ENCODE measurements around the gene KIAA1217.
"Not testable (repeated sequence)": the region's sequence is repeated elsewhere in the genome, so short reads cannot be mapped to it uniquely, and the experiment has no call there.

KIAA1217 gene

GRCh38 chr10:24292304-24293293 is 83.7 kb downstream of the KIAA1217 start:
- no peak for DNase-seq

DNA sequence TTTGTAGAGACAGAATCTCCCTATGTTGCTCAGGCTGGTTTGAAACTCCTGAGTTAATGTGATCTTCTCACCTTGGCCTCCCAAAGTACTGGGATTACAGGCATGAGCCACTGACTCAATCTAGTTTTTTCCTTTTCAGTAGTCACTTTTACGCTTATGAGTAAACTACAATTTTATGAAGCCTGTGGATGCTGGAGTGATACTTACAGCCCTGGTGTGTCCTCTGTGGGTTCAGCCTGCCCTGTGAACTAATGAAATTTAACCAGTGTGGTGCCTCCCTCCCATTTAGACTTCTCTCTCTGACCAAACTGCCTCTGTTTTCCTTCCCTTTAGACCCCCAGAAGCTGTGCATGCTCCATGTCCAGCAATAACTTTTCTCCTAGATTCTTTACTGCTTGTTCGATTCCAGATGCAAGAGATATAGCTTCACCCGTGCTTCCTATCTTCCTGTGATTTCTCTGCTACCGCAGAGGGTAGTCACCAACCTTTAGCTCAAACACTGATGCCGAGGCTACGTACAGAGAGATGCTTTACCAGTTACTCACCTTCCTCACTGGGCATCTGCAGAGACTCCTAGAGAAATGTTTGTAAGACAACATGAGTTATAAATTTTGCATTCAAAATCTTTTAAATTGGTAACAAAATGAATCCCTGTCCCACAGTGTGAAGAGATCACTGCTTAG is 90.8 kb downstream of the KIAA1217 start:
- peak; percentile 61 for DNase-seq

DNA sequence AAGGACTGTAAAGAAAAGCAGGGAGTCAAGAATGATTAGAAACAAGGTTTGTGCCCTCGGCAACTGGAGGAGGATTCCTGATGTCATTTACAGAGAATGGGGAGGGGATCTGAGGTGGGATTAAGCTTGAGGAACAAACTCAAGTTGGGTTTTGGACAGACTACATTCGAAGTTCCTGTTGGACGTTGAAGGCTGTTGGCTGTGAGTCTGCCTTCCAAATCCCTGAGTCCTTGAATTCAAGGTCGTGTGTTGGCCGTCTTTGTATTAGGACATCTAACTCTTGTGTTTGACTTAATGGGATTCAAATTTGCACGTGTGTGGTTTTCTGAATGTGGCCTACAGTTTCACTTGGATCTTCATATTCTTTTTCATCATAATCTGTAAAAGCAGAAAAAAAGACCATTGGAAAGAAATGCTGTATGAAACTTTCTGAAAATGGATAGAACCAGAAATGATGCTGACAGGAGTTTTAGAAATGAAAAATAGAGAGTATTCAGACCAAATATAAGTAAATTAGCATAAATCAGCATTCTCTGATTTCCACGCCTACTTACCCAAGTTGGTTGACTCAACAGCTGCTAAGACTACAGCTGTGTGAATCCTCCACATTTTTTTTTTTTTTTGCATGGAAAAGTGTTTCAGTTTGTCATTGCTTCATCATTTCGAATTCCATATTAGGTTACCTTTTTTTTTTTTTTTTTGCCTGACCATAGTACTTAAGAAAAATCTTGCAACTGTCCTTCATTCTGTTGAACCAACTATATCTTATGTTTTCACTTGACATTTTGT is 94.8 kb downstream of the KIAA1217 start:
- no peak for DNase-seq

GRCh38 chr10:24305551-24306506 is 96.9 kb downstream of the KIAA1217 start:
- no peak for DNase-seq

DNA sequence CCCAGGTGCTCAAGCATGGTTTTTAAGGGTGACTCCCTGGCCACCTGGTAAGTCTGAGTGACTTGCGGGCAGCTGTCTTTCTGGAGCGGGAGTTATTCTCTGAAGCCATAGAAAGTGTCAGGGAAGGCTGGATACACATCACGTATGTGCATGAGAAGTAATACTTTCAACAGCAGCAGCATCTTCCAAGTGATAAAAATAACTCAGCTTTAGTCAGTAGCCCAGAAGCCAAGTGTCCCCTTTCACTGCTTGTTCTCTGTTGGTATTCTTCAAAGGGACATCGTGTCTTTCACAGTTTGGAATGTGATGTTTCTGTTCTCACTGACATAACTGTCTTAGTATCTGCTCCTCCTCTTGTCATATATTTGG is 97.6 kb downstream of the KIAA1217 start:
- DNase-seq, result no peak

GRCh38 chr10:24307116-24307515 is 98.2 kb downstream of the KIAA1217 start:
- DNase-seq, result no peak

DNA sequence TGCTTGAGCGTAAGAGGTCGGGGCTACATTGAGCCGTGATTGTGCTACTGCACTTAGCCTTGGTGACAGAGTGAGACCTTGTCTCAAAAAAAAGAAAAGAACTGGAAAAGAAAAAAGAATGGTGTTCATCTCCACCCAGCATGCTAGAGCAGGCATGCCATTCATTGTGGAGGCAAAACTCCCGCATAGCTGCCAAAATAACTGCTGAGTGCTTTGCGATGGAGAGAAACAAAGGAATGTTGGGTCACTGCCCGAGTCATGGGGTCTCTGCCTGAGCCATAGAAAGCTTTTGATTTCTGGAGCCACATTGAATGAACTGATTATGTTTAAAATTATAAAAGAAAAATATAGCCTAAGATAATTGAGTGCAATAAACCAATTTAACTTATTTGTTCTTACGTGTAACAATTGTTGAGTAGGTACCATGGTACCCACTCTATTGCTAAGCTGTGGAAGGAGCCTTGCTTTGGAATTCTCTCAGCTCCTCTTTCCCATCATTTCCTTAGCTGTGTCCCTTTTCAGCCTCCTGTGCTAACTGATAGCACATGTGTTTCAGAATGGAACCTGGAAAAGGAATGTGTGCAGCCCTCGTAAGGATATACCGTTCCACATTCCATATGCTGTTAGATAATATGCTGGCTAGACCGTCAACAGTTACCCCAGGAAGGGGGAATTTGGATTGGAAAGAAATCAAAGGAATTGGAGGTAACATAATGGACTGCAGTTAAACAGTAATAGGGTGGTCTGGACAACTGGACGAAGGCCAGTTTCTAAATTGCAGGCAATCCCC is 99.0 kb downstream of the KIAA1217 start:
- DNase-seq, result no peak

DNA sequence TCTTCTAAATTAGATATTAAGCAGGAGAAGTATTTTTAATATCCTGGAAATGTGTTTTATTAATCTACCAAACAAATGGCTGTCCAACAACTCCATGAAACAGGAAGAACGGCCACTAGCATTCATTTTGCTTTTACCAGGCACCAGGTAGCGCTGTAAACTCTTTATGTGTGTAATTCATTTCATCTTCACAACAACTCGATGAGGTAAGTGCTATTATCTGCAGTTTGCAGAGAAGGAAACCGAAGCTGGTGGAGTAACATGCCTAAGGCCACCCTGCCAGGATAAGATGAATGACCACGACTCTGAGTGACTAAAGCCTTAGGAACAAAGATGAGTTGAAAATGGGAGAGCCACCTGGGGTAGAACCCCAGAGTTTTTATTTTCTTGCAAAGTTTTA is 101.2 kb downstream of the KIAA1217 start:
- no peak for DNase-seq

DNA sequence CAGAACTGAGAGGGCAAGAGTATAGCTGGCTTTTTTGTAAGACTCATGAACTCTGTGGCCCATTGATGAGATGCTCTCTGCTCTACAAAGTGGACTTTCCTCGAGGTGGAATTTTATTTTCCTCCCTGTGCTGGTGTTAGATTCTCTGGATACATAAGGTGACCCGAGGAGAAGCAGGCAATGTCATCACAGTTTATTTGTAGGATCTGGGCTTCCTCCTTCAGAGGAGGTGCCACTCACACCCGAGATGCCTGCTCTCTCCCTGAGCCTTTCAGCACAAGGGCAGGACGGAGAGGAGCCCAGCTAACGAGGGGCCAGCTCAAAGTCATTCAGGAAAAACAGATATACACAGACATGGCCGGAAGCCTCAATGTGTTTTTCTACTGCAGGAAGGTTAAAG is 103.0 kb downstream of the KIAA1217 start:
- DNase-seq, result no peak

- no peak for DNase-seq
Observed at GRCh38 chr10:24313283-24313682, 104.3 kb downstream of the KIAA1217 start.

- no peak for DNase-seq
Observed at GRCh38 chr10:24315211-24315610, 106.3 kb downstream of the KIAA1217 start.

DNA sequence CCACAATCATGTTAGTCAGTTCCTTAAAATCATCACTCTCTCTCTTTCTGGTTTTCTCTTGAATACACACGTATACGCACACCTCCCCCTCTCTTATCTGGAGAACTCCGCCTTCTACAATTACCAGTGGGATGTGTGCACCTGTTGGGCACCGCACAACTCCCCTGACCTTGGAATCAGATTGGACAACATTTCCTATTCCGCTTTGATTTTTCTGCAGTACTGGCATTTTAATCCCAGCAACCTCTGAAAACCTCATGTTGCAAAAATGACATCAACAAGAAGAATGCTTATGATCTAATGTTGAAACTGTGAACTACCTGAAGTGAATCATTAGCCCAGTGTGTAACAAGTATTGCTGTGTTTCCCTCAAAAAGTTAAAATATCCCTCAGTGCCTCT is 109.6 kb downstream of the KIAA1217 start:
- DNase-seq, result no peak

DNA sequence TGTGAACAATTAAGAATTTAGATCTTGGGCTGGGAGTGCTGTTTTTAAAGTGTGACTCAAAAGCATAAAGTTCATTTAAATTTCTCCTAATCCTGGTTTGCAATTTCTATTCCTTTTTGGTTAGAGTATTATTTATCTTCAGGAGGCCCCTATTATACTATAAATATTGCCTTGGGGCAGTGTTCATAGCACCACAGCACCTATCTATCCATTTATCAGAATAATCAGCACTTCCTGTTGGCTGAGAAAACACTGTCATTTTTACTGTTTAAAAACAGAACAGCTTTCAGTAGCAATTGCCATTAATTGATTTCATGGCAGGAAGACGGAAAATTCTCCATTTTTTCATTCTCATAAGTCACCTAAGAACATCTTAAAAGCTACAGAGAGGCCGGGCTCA is 111.4 kb downstream of the KIAA1217 start:
- no peak for DNase-seq

- DNase-seq, result no peak
Observed at GRCh38 chr10:24324651-24325050, 115.7 kb downstream of the KIAA1217 start.

DNA sequence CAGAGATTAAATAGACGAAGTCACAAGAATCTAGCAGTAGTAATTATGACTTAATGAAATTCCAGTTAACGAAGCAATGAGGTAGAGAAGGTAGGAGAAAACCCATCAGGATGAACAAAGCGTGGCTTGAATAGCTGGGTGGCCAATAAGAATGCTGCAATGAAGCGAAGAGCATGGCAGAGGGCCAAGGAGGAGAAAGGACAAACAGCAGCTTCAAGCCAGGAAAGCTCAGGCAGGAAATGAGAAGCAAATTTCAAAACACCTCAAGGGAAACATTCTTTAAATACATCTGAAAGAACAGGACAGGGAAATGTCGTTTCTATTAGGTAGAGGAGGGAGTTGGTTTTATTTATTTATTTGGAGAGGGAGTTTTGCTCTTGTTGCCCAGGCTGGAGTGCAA is 122.5 kb downstream of the KIAA1217 start:
- DNase-seq, result no peak

GRCh38 chr10:24333736-24334135 is 124.8 kb downstream of the KIAA1217 start:
- DNase-seq, result no peak

- no peak for DNase-seq
Observed at GRCh38 chr10:24334279-24334939, 125.5 kb downstream of the KIAA1217 start.

DNA sequence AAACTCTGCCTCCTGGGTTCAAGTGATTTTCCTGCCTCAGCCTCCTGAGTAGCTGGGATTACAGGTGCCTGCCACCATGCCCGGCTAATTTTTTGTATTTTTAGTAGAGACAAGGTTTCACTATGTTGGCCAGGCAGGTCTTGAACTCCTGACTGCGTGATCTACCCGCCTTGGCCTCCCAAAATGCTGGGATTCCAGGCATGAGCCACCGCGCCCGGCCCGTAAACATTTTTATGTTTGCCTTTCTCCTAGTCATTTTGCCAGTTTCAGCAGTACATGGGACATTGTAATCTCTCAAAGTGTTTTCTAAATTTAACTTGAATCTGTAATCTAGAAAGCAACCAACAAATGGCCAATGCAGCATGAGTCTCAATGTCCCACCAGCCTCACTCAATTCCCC is 128.8 kb downstream of the KIAA1217 start:
- not testable (repeated sequence) for DNase-seq

DNA sequence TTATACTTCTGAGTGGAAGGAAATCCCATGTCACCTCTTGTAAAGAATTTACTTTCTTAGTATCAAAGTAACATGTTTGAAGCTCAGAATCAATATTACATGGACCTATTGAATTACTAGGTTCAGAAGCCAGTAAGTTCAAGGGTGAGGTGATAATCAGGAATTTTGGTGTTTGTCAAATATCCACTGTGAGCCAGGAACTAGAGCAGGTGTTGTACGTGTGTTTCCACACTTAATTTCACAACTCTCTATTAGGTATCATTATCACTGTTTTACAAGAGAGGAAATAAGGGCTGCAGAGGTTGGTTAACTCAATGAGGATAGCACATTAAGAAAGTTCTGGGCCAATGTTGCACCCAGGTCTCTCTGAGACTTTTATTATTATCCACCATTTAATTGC is 130.4 kb downstream of the KIAA1217 start:
- no peak for DNase-seq

DNA sequence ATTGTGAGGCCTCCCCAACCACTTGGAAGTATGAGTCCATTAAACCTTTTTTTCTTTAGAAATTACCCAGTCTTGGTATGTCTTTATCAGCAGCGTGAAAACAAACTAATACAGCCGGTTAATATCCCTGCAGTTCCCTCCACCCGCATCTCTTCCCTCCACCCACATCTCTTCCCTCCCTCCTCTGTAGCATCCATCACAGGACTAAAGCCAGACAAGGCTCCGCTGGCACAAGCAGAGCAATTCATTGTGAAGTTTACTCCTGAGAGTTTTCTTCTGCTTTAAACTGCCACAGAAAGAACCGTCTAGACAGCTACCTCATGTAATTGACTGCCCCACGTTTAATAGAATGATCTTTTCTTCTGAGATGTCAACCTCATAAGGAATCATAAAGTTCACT is 131.5 kb downstream of the KIAA1217 start:
- DNase-seq, result no peak

- DNase-seq, result no peak
Observed at GRCh38 chr10:24340883-24341282, 131.9 kb downstream of the KIAA1217 start.

Data from activated CD4-positive, alpha-beta T cell treated with anti-CD3 and anti-CD28 coated beads, Interleukin-2, amount 50 U/mL, for 16 hours (primary cell).